Measurements from ENCODE around the gene VSIR.

Gene VSIR

DNA sequence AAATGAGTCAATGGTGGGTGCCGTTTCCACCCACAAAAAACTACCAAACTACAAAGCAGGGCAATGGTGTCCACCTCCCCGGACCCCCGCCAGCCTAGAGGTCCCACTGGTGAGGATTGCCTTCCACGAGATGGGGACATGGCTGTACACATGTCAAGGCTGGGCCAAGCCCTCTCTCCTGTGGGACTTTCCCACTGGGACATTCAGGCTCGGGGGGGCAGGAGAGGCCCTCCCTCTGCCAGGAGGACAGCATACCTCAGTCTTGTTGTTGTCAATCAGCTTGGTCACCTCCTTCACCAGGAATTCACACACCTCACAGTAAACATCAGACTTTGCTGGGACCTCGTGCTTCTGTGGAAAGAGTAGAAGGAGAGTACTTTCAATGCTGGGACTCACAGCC lies 46.7 kb upstream of the VSIR start:
- peaks cover 20% of the 10 kb centered on the region for H3K36me3 ChIP-seq (replicated peaks; ENCODE audit: low read depth, low read length)
- H4K20me1 ChIP-seq (ENCODE audit: insufficient read depth, low read length): no peaks in the 10 kb centered on the region
- TF ChIP-seq, protein P1, sequence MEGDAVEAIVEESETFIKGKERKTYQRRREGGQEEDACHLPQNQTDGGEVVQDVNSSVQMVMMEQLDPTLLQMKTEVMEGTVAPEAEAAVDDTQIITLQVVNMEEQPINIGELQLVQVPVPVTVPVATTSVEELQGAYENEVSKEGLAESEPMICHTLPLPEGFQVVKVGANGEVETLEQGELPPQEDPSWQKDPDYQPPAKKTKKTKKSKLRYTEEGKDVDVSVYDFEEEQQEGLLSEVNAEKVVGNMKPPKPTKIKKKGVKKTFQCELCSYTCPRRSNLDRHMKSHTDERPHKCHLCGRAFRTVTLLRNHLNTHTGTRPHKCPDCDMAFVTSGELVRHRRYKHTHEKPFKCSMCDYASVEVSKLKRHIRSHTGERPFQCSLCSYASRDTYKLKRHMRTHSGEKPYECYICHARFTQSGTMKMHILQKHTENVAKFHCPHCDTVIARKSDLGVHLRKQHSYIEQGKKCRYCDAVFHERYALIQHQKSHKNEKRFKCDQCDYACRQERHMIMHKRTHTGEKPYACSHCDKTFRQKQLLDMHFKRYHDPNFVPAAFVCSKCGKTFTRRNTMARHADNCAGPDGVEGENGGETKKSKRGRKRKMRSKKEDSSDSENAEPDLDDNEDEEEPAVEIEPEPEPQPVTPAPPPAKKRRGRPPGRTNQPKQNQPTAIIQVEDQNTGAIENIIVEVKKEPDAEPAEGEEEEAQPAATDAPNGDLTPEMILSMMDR (IDR thresholded peaks at IDR 0.05; ENCODE audit: low read depth, low read length): no peak
- no peak for TF ChIP-seq EZH2phosphoT487 (IDR thresholded peaks at IDR 0.05; ENCODE audit: low read depth)
- H2AFZ ChIP-seq (ENCODE audit: low read depth, low read length): no peak overlapping the region
- no peaks in the 10 kb centered on the region for H3K27me3 ChIP-seq (ENCODE audit: low read depth, low read length)
- no peak overlapping the region for H3K4me3 ChIP-seq (ENCODE audit: low read length)
- H3K4me2 ChIP-seq (ENCODE audit: low read length): no peak overlapping the region
- no peaks in the 10 kb centered on the region for H3K4me1 ChIP-seq (ENCODE audit: low read length)
- H3K9ac ChIP-seq (ENCODE audit: low read length): no peak overlapping the region
- no peaks in the 10 kb centered on the region for H3K79me2 ChIP-seq (ENCODE audit: low read length)
- no peak overlapping the region for H3K27ac ChIP-seq (ENCODE audit: low read length)
- no peaks in the 10 kb centered on the region for H3K9me3 ChIP-seq (ENCODE audit: insufficient read depth, low read length)

- Histone ChIP-seq H3K27me3 (ENCODE audit: low read depth, low read length) (no peaks in the 10 kb centered on the region), H3K36me3 (replicated peaks; ENCODE audit: low read depth, low read length) (peaks cover 19% of the 10 kb centered on the region), H3K4me2 (ENCODE audit: low read length) (no peak overlapping the region), H2AFZ (ENCODE audit: low read depth, low read length) (no peak overlapping the region), H3K79me2 (ENCODE audit: low read length) (no peaks in the 10 kb centered on the region), H3K4me1 (ENCODE audit: low read length) (no peaks in the 10 kb centered on the region), H3K27ac (ENCODE audit: low read length) (no peak overlapping the region), H3K9ac (ENCODE audit: low read length) (no peak overlapping the region), H3K9me3 (ENCODE audit: insufficient read depth, low read length) (no peaks in the 10 kb centered on the region), H3K4me3 (ENCODE audit: low read length) (no peak overlapping the region), H4K20me1 (ENCODE audit: insufficient read depth, low read length) (no peaks in the 10 kb centered on the region)
- no peak for TF ChIP-seq EZH2phosphoT487 (IDR thresholded peaks at IDR 0.05; ENCODE audit: low read depth)
- TF ChIP-seq, protein P1 (IDR thresholded peaks at IDR 0.05; ENCODE audit: low read depth, low read length): no peak
Observed at GRCh38 chr10:71819441-71819861, 46.1 kb upstream of the VSIR start.

DNA sequence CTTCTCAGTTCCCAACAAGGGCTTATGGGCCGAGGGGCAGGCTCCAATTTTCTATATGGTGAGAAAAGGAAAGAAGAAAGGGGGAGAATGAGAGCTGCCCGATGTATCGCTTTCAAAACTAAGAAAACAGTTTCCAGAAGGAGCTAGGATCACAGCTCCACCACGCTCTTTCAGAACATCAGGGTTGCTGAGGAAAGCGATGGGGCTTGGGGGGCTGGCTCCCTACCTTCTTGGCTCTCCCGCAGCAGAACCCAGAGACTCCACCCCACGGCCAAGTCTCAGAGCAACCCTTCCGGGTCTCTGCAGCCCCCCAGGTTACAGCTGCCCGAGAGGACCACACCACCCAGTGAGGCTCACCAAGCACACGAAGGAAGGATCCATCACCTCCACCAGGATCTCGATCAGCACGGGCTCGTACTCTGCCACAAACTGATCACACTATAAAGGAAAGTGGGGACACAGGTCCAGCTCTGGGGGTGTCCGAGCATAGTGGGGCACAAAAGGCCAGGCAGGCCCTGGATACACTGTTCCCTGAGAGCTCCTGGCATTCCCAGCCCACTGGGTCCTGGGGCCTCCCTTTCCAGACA lies 45.4 kb upstream of the VSIR start:
- H2AFZ ChIP-seq (ENCODE audit: low read depth, low read length): no peak overlapping the region
- H3K9ac ChIP-seq (ENCODE audit: low read length): no peak overlapping the region
- H3K79me2 ChIP-seq (ENCODE audit: low read length): no peaks in the 10 kb centered on the region
- no peaks in the 10 kb centered on the region for H3K4me1 ChIP-seq (ENCODE audit: low read length)
- no peaks in the 10 kb centered on the region for H4K20me1 ChIP-seq (ENCODE audit: insufficient read depth, low read length)
- H3K4me2 ChIP-seq (ENCODE audit: low read length): no peak overlapping the region
- peaks cover 15% of the 10 kb centered on the region for H3K36me3 ChIP-seq (replicated peaks; ENCODE audit: low read depth, low read length)
- H3K9me3 ChIP-seq (ENCODE audit: insufficient read depth, low read length): no peaks in the 10 kb centered on the region
- TF ChIP-seq, protein P1 (IDR thresholded peaks at IDR 0.05; ENCODE audit: low read depth, low read length): no peak
- TF ChIP-seq EZH2phosphoT487 (IDR thresholded peaks at IDR 0.05; ENCODE audit: low read depth): no peak
- H3K4me3 ChIP-seq (ENCODE audit: low read length): no peak overlapping the region
- no peaks in the 10 kb centered on the region for H3K27me3 ChIP-seq (ENCODE audit: low read depth, low read length)
- no peak overlapping the region for H3K27ac ChIP-seq (ENCODE audit: low read length)

DNA sequence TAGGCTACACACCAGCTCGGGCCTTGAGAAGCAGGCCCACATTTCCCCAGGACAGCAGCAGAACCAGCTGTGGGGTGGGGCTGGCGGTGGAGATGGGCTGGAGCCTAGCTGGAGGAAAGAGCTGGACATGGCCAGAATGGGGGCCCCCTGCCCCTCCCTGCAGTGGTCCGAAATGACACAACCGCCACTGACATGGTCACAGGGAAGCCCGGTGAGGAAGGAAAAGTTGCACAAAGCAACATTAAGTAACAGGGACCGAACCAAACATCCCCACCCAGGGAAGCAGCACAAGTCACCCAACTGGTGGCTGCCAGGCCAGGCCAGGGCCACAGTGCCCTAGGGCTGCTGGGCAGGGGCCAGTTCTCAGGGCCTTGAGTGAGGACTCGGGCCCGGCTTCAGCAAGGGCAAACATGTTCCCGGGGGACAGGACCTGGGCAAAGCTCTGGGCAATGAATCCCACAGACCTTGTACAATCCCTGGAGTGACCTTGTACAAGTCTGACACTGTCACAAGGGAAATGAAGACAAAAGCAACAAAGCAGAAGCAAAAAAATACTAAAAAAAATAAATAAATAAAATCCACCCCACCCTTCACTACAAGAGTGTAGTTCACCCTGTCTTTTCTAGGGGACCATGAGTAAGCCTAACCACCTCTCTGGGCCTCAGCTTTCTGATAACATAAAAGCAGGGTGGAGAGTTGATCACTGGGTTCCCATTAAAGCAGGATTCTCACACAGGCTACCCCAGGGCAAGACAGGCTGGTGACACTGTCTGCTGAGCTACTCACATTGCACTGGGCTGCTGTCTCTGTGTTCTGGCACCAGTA lies 44.7 kb upstream of the VSIR start:
- Histone ChIP-seq H3K9ac (ENCODE audit: low read length) (no peak overlapping the region), H3K79me2 (ENCODE audit: low read length) (no peaks in the 10 kb centered on the region), H3K4me2 (ENCODE audit: low read length) (no peak overlapping the region), H3K9me3 (ENCODE audit: insufficient read depth, low read length) (no peaks in the 10 kb centered on the region), H3K4me3 (ENCODE audit: low read length) (no peak overlapping the region), H3K27me3 (ENCODE audit: low read depth, low read length) (no peaks in the 10 kb centered on the region), H3K4me1 (ENCODE audit: low read length) (no peaks in the 10 kb centered on the region), H2AFZ (ENCODE audit: low read depth, low read length) (no peak overlapping the region), H4K20me1 (ENCODE audit: insufficient read depth, low read length) (no peaks in the 10 kb centered on the region), H3K36me3 (replicated peaks; ENCODE audit: low read depth, low read length) (peaks cover 12% of the 10 kb centered on the region), H3K27ac (ENCODE audit: low read length) (no peak overlapping the region)
- TF ChIP-seq EZH2phosphoT487 (IDR thresholded peaks at IDR 0.05; ENCODE audit: low read depth): no peak
- TF ChIP-seq, protein P1 (IDR thresholded peaks at IDR 0.05; ENCODE audit: low read depth, low read length): no peak
